H9 (cell line): ENCODE measurements around the gene CMTM8. TPM values are rescaled to one million over a fixed set of nuclear protein-coding genes. Genes with fewer than 3 reads are reported as not detected.

Experiments used
- DNase-seq: peaks from one replicate; pipeline ENCODE4 v3.0.0-alpha.2; 2017
- H2AFZ ChIP-seq: one replicate; pipeline ENCODE4 v1.6.1; 2013; ENCODE audit warnings: mild to moderate bottlenecking, low read length, control low read depth, moderate library complexity
- H2AK5ac ChIP-seq: 2 replicates; pipeline ENCODE4 v1.6.1; 2013; ENCODE audit warnings: low read length, control low read depth, mixed read lengths; ENCODE audit not compliant: insufficient read length
- H2BK120ac ChIP-seq: one replicate; pipeline ENCODE4 v1.6.1; 2013; ENCODE audit warnings: low read depth, mild to moderate bottlenecking, low read length, control low read depth, inconsistent platforms; ENCODE audit not compliant: poor library complexity, severe bottlenecking
- H2BK12ac ChIP-seq: 2 replicates; pipeline ENCODE4 v1.6.1; 2013; ENCODE audit warnings: low read length, control low read depth, mixed read lengths, low read depth; ENCODE audit not compliant: insufficient read length
- H2BK15ac ChIP-seq: 2 replicates; pipeline ENCODE4 v1.6.1; 2013; ENCODE audit warnings: low read depth, low read length, control low read depth
- H2BK20ac ChIP-seq: one replicate; pipeline ENCODE4 v1.6.1; 2013; ENCODE audit warnings: low read depth, mild to moderate bottlenecking, low read length, control low read depth, inconsistent platforms; ENCODE audit not compliant: poor library complexity, severe bottlenecking
- H2BK5ac ChIP-seq: 2 replicates; pipeline ENCODE4 v1.6.1; 2013; ENCODE audit warnings: low read length, control low read depth, mixed read lengths; ENCODE audit not compliant: insufficient read length
- H3K14ac ChIP-seq: 2 replicates; pipeline ENCODE4 v1.6.1; 2013; ENCODE audit warnings: low read length, control low read depth; ENCODE audit not compliant: insufficient read depth
- H3K18ac ChIP-seq: 2 replicates; pipeline ENCODE4 v1.6.1; 2013; ENCODE audit warnings: low read depth, mild to moderate bottlenecking, mixed read lengths, low read length, control low read depth; ENCODE audit not compliant: insufficient read length
- H3K23ac ChIP-seq: 2 replicates; pipeline ENCODE4 v1.6.1; 2013; ENCODE audit warnings: low read length, control low read depth, mixed read lengths, low read depth; ENCODE audit not compliant: insufficient read length
- H3K23me2 ChIP-seq: 2 replicates; pipeline ENCODE4 v1.6.1; 2013; ENCODE audit warnings: low read depth, mild to moderate bottlenecking, mixed read lengths, low read length, control low read depth; ENCODE audit not compliant: insufficient read length, poor library complexity, severe bottlenecking
- H3K27ac ChIP-seq: 2 replicates; pipeline ENCODE4 v1.5.1; 2013; ENCODE audit warnings: low read length, control low read depth, mixed read lengths, low read depth; ENCODE audit not compliant: insufficient read length
- H3K27me3 ChIP-seq: 2 replicates; pipeline ENCODE4 v1.6.1; 2013; ENCODE audit warnings: low read length, control low read depth, inconsistent platforms; ENCODE audit not compliant: insufficient read depth
- H3K4ac ChIP-seq: 2 replicates; pipeline ENCODE4 v1.6.1; 2013; ENCODE audit warnings: low read depth, mild to moderate bottlenecking, control low read depth, inconsistent platforms, low read length, moderate library complexity
- H3K4me1 ChIP-seq: 2 replicates; pipeline ENCODE4 v1.6.1; 2013; ENCODE audit warnings: low read length, control low read depth, inconsistent platforms; ENCODE audit not compliant: insufficient read depth
- H3K4me2 ChIP-seq: 2 replicates; pipeline ENCODE4 v1.6.1; 2013; ENCODE audit warnings: low read length, control low read depth, mixed read lengths; ENCODE audit not compliant: insufficient read length, insufficient read depth
- H3K56ac ChIP-seq: 2 replicates; pipeline ENCODE4 v1.6.1; 2013; ENCODE audit warnings: low read depth, mild to moderate bottlenecking, mixed read lengths, low read length, control low read depth; ENCODE audit not compliant: insufficient read length
- H3K79me1 ChIP-seq: 2 replicates; pipeline ENCODE4 v1.6.1; 2013; ENCODE audit warnings: low read depth, mild to moderate bottlenecking, moderate library complexity, low read length, control low read depth, inconsistent platforms; ENCODE audit not compliant: insufficient read depth, poor library complexity, severe bottlenecking
- H3K79me2 ChIP-seq: 2 replicates; pipeline ENCODE4 v1.6.1; 2013; ENCODE audit warnings: low read length, control low read depth, inconsistent platforms; ENCODE audit not compliant: insufficient read depth
- H3K9ac ChIP-seq: 2 replicates; pipeline ENCODE4 v1.6.1; 2013; ENCODE audit warnings: low read length, control low read depth, mixed read lengths; ENCODE audit not compliant: insufficient read length; ENCODE audit errors: extremely low read depth
- H3K9me3 ChIP-seq: one replicate; pipeline ENCODE4 v1.6.1; 2013; ENCODE audit warnings: low read depth, low read length, inconsistent platforms; ENCODE audit not compliant: control insufficient read depth
- H3T11ph ChIP-seq: one replicate; pipeline ENCODE4 v1.6.1; 2013; ENCODE audit warnings: mild to moderate bottlenecking, low read length, control low read depth, inconsistent platforms
- H4K20me1 ChIP-seq: one replicate; pipeline ENCODE4 v1.6.1; 2013; ENCODE audit not compliant: control insufficient read depth, insufficient read length, insufficient read depth
- H4K5ac ChIP-seq: 2 replicates; pipeline ENCODE4 v1.6.1; 2013; ENCODE audit warnings: low read depth, mild to moderate bottlenecking, mixed read lengths, low read length, control low read depth; ENCODE audit not compliant: insufficient read length
- H4K8ac ChIP-seq: replicated peaks from 2 replicates; pipeline ENCODE4 v1.6.1; 2013; ENCODE audit warnings: low read length, control low read depth, mixed read lengths, low read depth; ENCODE audit not compliant: insufficient read length
- H4K91ac ChIP-seq: 2 replicates; pipeline ENCODE4 v1.6.1; 2013; ENCODE audit warnings: low read depth, mild to moderate bottlenecking, moderate library complexity, mixed read lengths, low read length, control low read depth; ENCODE audit not compliant: insufficient read length
- H3K27ac Mint-ChIP-seq, 3 experiments: 2 replicates in 2 of 3; 3 replicates in 1 of 3; pipeline ENCODE4 v1.8.0; 2020 to 2021; ENCODE audit warnings: mixed read lengths in 3 of 3, mild to moderate bottlenecking in 1 of 3, moderate library complexity in 1 of 3
- H3K27me3 Mint-ChIP-seq: 2 replicates; pipeline ENCODE4 v1.8.0; 2021; ENCODE audit warnings: low read depth, mild to moderate bottlenecking, moderate library complexity, mixed read lengths
- H3K36me3 Mint-ChIP-seq, 3 experiments: 2 replicates in 2 of 3; 3 replicates in 1 of 3; pipeline ENCODE4 v1.8.0; 2020 to 2021; ENCODE audit warnings: low read depth in 3 of 3, mixed read lengths in 3 of 3; ENCODE audit not compliant: insufficient read depth in 1 of 3
- H3K4me1 Mint-ChIP-seq, 2 experiments: 2 replicates each; pipeline ENCODE4 v1.8.0; 2020; ENCODE audit warnings: mixed read lengths in 2 of 2
- H3K4me3 Mint-ChIP-seq, 2 experiments: 2 replicates in 1 of 2; 3 replicates in 1 of 2; pipeline ENCODE4 v1.8.0; 2020 to 2021; ENCODE audit warnings: mild to moderate bottlenecking in 2 of 2, mixed read lengths in 2 of 2, moderate library complexity in 1 of 2
- H3K9me3 Mint-ChIP-seq, 2 experiments: 2 replicates in 1 of 2; 3 replicates in 1 of 2; pipeline ENCODE4 v1.8.0; 2020; ENCODE audit warnings: mild to moderate bottlenecking in 2 of 2, mixed read lengths in 2 of 2, moderate library complexity in 1 of 2
- CTCF ChIP-seq: fragments of 200-600 bp; sonication (generic); conservative IDR thresholded peaks from 3 replicates; pipeline ENCODE4 v1.8.0; 2021; ENCODE audit warnings: antibody characterized with exemption, mild to moderate bottlenecking
- WGBS: extraction: QIAGEN DNeasy Blood & Tissue Kit; methylation state at CpG from one replicate; pipeline ENCODE4 v1.1.7; 2013; ENCODE audit warnings: missing lambda C conversion rate, low lambda C conversion rate, mixed read lengths; ENCODE audit not compliant: insufficient read length; ENCODE audit errors: extremely low coverage; 5-methylcytosine and 5-hydroxymethylcytosine counted together
- total RNA-seq: library from RNA; stranded (reverse); gene quantifications from 2 replicates; pipeline ENCODE4 v1.2.1, GENCODE V29; 2021

CMTM8 gene
- total RNA-seq, 1 experiment from 2014 or later = 4.0 TPM

GRCh38 chr3:32366638-32367397, 128.3 kb downstream of the CMTM8 start:
- no peaks in the 10 kb centered on the region for H3K9me3 ChIP-seq
- H3K27me3 ChIP-seq = no peaks in the 10 kb centered on the region
- H4K20me1 ChIP-seq = no peaks in the 10 kb centered on the region
- DNase-seq = no peak
- H2BK120ac ChIP-seq = no peak overlapping the region
- no peak overlapping the region for H2BK15ac ChIP-seq
- Mint-ChIP-seq H3K4me3 (no peak overlapping the region), H3K27ac (peak overlapping the region; percentile 39 to 73 (median 67); a peak in 3 of 7 replicates), H3K4me1 (peaks cover 16 to 17% of the 10 kb centered on the region in 2 experiments; a peak in 3 of 4 replicates), H3K9me3 (no peaks in the 10 kb centered on the region), H3K36me3 (no peaks in the 10 kb centered on the region), H3K27me3 (no peaks in the 10 kb centered on the region)
- no peak for TF ChIP-seq CTCF
- no peak overlapping the region for H3K4me2 ChIP-seq
- no peak overlapping the region for H3K4ac ChIP-seq
- H3K56ac ChIP-seq = no peak overlapping the region
- no peak overlapping the region for H3K9ac ChIP-seq
- no peak overlapping the region for H2BK5ac ChIP-seq
- H2AFZ ChIP-seq = no peak overlapping the region
- H3K4me1 ChIP-seq = 0 out of 2 replicates have a peak, but pooled peaks cover 2% of the 10 kb centered on the region
- H2BK12ac ChIP-seq = no peak overlapping the region
- H2BK20ac ChIP-seq = no peak overlapping the region
- no peaks in the 10 kb centered on the region for H3K79me2 ChIP-seq
- no peak overlapping the region for H4K8ac ChIP-seq
- WGBS = no CpG with 5 or more reads among the region's 6 CpGs
- H3K23me2 ChIP-seq = no peaks in the 10 kb centered on the region
- H3K79me1 ChIP-seq = no peaks in the 10 kb centered on the region
- H3K18ac ChIP-seq = no peak overlapping the region
- H4K5ac ChIP-seq = no peak overlapping the region
- no peak overlapping the region for H4K91ac ChIP-seq
- H3T11ph ChIP-seq = no peak overlapping the region
- H3K14ac ChIP-seq = no peak overlapping the region
- no peak overlapping the region for H3K27ac ChIP-seq
- no peak overlapping the region for H2AK5ac ChIP-seq
- no peak overlapping the region for H3K23ac ChIP-seq
